Lung (tissue), 12 donors: ENCODE measurements around the gene LRRC8E. TPM values are rescaled to one million over a fixed set of nuclear protein-coding genes. Genes with fewer than 3 reads are reported as not detected.

Source experiments
- ATAC-seq: fragments of 200-7000 bp; cut with Tn5 transposase; one replicate; pipeline ENCODE4 v1.9.1; 2020; ENCODE audit warnings: moderate number of reproducible peaks; ENCODE audit not compliant: insufficient read depth, low FRiP score
- DNase-seq, 3 donors: peaks; one replicate each; pipeline ENCODE4 v3.0.0-alpha.2; 2013 to 2017
- H3K27ac ChIP-seq, 2 donors: one replicate each; pipeline ENCODE4 v1.5.1; 2013; ENCODE audit warnings: mild to moderate bottlenecking in 2 of 2, moderate library complexity in 2 of 2, control low read depth in 1 of 2, inconsistent platforms in 1 of 2, low read depth in 1 of 2, low read length in 1 of 2
- H3K27me3 ChIP-seq, 3 donors: one replicate each; pipeline ENCODE4 v1.5.1; 2013; ENCODE audit warnings: low read length in 2 of 3; ENCODE audit not compliant: control insufficient read depth in 3 of 3, insufficient read depth in 3 of 3
- H3K36me3 ChIP-seq, 4 donors: one replicate each; pipeline ENCODE4 v1.5.1; 2013; ENCODE audit warnings: low read length in 4 of 4, mild to moderate bottlenecking in 1 of 4, moderate library complexity in 1 of 4; ENCODE audit not compliant: control insufficient read depth in 4 of 4, insufficient read depth in 4 of 4
- H3K4me1 ChIP-seq, 5 donors: one replicate each; pipeline ENCODE4 v1.5.1; 2013; ENCODE audit warnings: low read length in 5 of 5, mild to moderate bottlenecking in 2 of 5, moderate library complexity in 1 of 5; ENCODE audit not compliant: control insufficient read depth in 5 of 5, insufficient read depth in 5 of 5
- H3K4me3 ChIP-seq: one replicate; pipeline ENCODE4 v1.5.1; 2013; ENCODE audit warnings: mild to moderate bottlenecking, control low read depth, moderate library complexity
- H3K9ac ChIP-seq, 2 donors: one replicate each; pipeline ENCODE4 v1.5.1; 2013; ENCODE audit warnings: low read length in 2 of 2, control low read depth in 1 of 2; ENCODE audit not compliant: insufficient read depth in 1 of 2
- H3K9me3 ChIP-seq, 4 donors: one replicate each; pipeline ENCODE4 v1.5.1; 2013; ENCODE audit warnings: low read length in 3 of 4, mild to moderate bottlenecking in 1 of 4, moderate library complexity in 1 of 4; ENCODE audit not compliant: control insufficient read depth in 4 of 4, insufficient read depth in 3 of 4
- CTCF ChIP-seq: IDR thresholded peaks from 2 replicates; pipeline ENCODE4 v1.5.1; 2012; ENCODE audit warnings: mild to moderate bottlenecking; ENCODE audit errors: control extremely low read depth, extremely low read depth
- WGBS, 2 donors: extraction: QIAGEN DNeasy Blood & Tissue Kit; methylation state at CpG; one replicate each; pipeline ENCODE4 v1.1.7; 2013; 5-methylcytosine and 5-hydroxymethylcytosine counted together
- polyA plus RNA-seq, 2 donors: library from polyadenylated mRNA; stranded (reverse); fragments of 200-250 nt; gene quantifications; one replicate each; pipeline ENCODE4 v1.2.1, GENCODE V29; 2013
- total RNA-seq, 2 donors: library from RNA; depleted of rRNA in 1 of 2; stranded (reverse); fragments of >200 nt in 1 of 2; gene quantifications; one replicate each; pipeline ENCODE4 v1.2.1, GENCODE V29; 2014 to 2021
- donor health status: control.
- donor health status: control.
- donor health status: Bipolar disorder and iron deficiency.
- donor health status: healthy.
- donor health status: DM: yes; HTN: yes; CAD: no.

LRRC8E gene
- total and polyA plus RNA-seq, 4 donors, result 3.7 to 8.6 (median 5.3) TPM

DNA sequence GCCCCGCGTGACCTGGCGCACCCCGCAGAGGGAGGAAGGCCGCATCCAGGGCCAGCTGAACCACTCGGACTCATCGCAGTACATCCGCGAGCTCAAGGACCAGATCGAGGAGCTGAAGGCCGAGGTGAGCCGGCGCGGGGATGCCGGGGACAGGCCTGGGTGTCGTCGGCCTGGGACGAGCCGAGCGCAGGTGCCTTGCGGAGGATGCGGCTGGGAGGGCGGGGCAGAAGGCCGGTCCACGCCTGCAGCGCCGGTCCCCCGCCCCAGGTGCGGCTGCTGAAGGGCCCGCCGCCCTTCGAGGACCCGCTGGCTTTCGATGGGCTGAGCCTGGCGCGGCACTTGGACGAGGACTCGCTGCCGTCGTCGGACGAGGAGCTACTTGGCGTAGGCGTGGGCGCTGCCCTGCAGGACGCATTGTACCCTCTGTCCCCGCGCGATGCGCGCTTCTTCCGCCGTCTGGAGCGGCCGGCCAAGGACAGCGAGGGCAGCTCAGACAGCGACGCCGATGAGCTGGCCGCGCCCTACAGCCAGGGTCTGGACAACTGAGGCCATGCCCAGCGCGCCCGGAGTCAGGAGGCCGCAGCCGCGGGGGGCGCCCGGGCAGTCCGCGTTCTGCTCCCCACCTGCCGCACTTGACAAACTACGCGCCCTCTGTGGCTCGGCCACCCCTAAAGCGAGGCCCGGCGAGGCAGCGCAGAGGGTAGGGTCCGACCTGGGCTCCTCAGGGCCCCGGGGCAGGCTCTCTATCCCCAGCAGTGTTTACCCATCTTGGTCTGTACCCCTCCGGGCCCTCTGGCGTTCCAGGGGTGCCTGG is 24.9 kb upstream of the LRRC8E start:
- DNase-seq (no peak), ATAC-seq (no peak)
- Histone ChIP-seq H3K27me3 (peaks cover 0 to 18% (median 8%) of the 10 kb centered on the region in 3 donors), H3K9ac (no peak overlapping the region), H3K4me3 (no peak overlapping the region), H3K36me3 (peaks cover 0 to 4% (median 0%) of the 10 kb centered on the region in 4 donors), H3K27ac (no peak overlapping the region), H3K4me1 (peaks cover 0 to 12% (median 0%) of the 10 kb centered on the region in 5 donors), H3K9me3 (peaks cover 0 to 8% (median 0%) of the 10 kb centered on the region in 4 donors)
- 51 to 66% methylated on average over 82 to 83 of the region's 83 CpGs for WGBS, 2 donors
- no peak for TF ChIP-seq CTCF

DNA sequence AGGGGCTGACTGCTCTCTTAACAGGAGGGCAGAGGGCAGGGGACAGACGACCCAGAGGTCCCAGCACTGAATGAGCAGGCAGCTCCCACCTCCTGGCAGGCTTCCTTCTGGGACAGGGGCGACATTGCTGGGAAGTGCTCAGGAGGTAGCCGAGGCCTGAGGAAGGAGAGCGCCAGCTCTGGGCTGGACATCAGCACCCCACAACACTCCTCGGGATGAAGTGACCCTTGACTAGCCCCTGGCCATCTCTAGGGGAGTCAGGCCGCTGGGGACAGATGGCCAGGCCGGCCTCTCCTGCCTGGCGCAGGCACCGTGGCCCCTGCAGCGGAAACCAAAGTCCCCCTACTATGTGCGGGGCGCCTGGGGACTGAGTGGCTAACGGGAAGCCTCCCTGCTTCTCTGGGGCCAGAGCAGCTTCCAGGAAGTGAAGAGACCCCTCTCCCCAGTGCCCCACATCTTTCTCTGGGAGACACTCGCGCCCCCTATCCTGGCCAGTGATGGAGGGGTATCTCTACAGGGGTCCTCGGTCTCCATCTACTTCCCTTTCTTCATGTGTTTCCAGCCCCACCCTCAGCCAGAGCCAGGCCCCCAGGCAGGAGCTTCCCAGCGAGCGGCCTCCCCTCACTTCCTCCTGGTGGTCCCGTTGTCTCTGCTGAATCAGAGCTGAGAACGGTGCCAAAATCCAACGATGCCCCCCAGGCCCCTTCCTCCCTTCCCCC is 24.2 kb upstream of the LRRC8E start:
- peaks cover 0 to 18% (median 8%) of the 10 kb centered on the region in 3 donors for H3K27me3 ChIP-seq
- H3K27ac ChIP-seq, result no peak overlapping the region
- H3K4me3 ChIP-seq, result no peak overlapping the region
- ATAC-seq, result no peak
- H3K9me3 ChIP-seq, result peaks cover 0 to 8% (median 0%) of the 10 kb centered on the region in 4 donors
- WGBS, 2 donors, result 62 to 74% methylated on average over 21 of the region's 21 CpGs
- H3K9ac ChIP-seq, result no peak overlapping the region
- H3K4me1 ChIP-seq, result peaks cover 0 to 19% (median 6%) of the 10 kb centered on the region in 5 donors
- TF ChIP-seq CTCF, result no peak
- H3K36me3 ChIP-seq, result peaks cover 0 to 4% (median 0%) of the 10 kb centered on the region in 4 donors
- DNase-seq, result no peak

DNA sequence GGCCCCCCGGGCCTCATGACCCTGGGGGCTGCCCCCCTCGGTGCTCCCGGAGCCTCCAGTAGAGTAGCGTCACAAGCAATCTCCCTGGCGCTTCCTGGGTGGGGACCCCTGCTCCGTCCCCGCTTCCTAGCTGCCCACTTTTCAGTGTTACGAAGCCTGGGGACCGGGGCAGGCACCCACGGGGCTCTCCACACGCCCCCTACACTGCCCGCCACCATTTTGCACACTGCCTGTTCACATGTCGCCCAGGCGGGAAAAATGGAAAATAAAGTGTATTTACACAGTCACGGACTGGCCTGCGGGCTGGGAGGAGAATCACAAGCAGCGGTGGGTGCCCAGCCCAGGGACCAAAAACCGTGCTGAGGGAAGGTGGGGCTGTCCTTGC is 23.6 kb upstream of the LRRC8E start:
- Histone ChIP-seq H3K27me3 (peaks cover 0 to 18% (median 8%) of the 10 kb centered on the region in 3 donors), H3K4me3 (no peak overlapping the region), H3K27ac (no peak overlapping the region), H3K4me1 (peaks cover 0 to 19% (median 6%) of the 10 kb centered on the region in 5 donors), H3K9ac (no peak overlapping the region), H3K9me3 (peaks cover 0 to 8% (median 0%) of the 10 kb centered on the region in 4 donors), H3K36me3 (peaks cover 0 to 2% (median 0%) of the 10 kb centered on the region in 4 donors)
- DNase-seq, result no peak
- ATAC-seq, result no peak
- WGBS, 2 donors, result 53 to 56% methylated on average over 16 to 18 of the region's 18 CpGs
- TF ChIP-seq CTCF, result no peak
